Upper lobe of left lung (tissue), 4 donors: ENCODE measurements around the gene PTPRK.

Experiments
- EP300 ChIP-seq, 4 donors: sonication (generic); formaldehyde crosslinking; IDR thresholded peaks; one replicate each; pipeline ENCODE4 v1.5.1; 2017; ENCODE audit warnings: antibody characterized with exemption in 4 of 4, control low read depth in 2 of 4
- POLR2AphosphoS5 ChIP-seq, 2 donors: sonication (generic); formaldehyde crosslinking; IDR thresholded peaks; one replicate each; pipeline ENCODE4 v1.5.1; 2017; ENCODE audit warnings: antibody characterized with exemption in 2 of 2
- TF ChIP-seq, protein P1 (sequence below), 6 experiments: fragments of 450-650 bp in 4 of 6; fragments of 200-600 bp in 2 of 6; sonication (generic) in 2 of 6; IDR thresholded peaks; one replicate each; pipeline ENCODE4 v1.5.1; 2016 to 2019; ENCODE audit warnings: antibody characterized with exemption in 6 of 6

DNA sequence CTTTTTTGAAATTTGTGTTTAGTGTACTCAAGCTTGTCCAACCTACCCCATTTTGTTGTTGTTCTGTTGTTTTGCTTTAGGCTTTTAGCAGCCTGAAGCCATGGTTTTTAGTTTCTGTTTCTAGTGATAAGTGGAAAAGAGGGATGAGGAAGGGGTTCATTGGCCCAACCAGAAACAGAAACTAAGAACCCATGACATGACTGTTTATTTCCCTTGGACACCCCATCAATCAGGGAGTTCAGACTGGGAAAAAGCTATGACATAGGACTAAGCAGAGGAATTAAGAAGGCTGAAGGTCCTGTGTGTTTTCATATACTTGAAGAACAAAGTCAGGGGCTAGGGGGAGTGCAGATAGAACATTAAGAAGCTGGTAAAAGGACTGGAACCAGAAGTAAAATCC, 425.0 kb downstream of the PTPRK start:
- TF ChIP-seq POLR2AphosphoS5 (IDR thresholded peaks at IDR 0.05) (no peak), EP300 (IDR thresholded peaks at IDR 0.05) (no peak)
- TF ChIP-seq, protein P1, sequence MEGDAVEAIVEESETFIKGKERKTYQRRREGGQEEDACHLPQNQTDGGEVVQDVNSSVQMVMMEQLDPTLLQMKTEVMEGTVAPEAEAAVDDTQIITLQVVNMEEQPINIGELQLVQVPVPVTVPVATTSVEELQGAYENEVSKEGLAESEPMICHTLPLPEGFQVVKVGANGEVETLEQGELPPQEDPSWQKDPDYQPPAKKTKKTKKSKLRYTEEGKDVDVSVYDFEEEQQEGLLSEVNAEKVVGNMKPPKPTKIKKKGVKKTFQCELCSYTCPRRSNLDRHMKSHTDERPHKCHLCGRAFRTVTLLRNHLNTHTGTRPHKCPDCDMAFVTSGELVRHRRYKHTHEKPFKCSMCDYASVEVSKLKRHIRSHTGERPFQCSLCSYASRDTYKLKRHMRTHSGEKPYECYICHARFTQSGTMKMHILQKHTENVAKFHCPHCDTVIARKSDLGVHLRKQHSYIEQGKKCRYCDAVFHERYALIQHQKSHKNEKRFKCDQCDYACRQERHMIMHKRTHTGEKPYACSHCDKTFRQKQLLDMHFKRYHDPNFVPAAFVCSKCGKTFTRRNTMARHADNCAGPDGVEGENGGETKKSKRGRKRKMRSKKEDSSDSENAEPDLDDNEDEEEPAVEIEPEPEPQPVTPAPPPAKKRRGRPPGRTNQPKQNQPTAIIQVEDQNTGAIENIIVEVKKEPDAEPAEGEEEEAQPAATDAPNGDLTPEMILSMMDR (IDR thresholded peaks at IDR 0.05), result no peak
